GM19438 (cell line): Measurements from ENCODE around the gene RDH12.
A peak's percentile ranks its signal among the peaks of the same experiment; 100 is the strongest.
"Not testable (repeated sequence)": the region's sequence is repeated elsewhere in the genome, so short reads cannot be mapped to it uniquely, and the experiment has no call there.

Experiments used
- ATAC-seq: cut with Tn5 transposase; IDR thresholded peaks from one replicate; pipeline ENCODE4 v1.9.1; 2021; ENCODE audit warnings: low read depth; ENCODE audit not compliant: unreplicated experiment

RDH12 gene

DNA sequence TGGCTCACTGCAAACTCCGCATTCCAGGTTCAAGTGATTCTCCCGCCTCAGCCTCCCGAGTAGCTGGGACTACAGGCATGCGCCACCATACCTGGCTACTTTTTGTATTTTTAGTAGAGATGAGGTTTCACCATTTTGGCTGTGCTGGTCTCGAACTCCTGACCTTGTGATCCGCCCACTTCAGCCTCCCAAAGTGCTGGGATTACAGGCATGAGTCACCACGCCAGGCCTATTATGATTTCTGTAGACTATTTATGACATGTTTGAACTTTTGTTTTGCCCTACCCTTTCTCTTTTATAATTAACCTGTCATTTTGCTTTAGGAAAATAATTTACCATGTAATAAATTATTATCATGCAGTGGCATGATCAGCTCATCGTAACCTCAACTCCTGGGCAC is at the start of gene RDH12:
TSS of gene RDH12 (plus strand) at position 395 of the 400 bp plus-strand sequence. CDS start 20,757 bp downstream, outside the sequence.
- ATAC-seq: not testable (repeated sequence)

DNA sequence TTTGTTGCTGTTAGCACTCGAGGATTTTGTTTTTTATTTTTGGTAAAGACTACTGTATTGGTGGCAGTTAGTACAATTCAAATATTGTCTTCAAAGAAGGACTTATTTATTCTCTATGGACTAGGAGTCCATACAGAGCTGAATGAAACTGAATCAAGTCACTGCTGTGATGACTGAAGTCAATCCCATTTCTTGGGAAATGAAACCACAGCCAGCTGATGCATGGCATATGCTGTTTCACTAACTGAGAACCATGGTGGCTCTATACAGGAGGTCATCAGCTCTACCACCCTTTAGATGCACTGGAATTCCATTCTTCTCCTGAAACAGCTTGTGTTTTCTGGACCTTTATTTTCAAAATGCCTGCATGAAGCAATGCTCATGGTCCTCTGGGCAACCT is 49.5 kb upstream of the RDH12 start:
- ATAC-seq: no peak

DNA sequence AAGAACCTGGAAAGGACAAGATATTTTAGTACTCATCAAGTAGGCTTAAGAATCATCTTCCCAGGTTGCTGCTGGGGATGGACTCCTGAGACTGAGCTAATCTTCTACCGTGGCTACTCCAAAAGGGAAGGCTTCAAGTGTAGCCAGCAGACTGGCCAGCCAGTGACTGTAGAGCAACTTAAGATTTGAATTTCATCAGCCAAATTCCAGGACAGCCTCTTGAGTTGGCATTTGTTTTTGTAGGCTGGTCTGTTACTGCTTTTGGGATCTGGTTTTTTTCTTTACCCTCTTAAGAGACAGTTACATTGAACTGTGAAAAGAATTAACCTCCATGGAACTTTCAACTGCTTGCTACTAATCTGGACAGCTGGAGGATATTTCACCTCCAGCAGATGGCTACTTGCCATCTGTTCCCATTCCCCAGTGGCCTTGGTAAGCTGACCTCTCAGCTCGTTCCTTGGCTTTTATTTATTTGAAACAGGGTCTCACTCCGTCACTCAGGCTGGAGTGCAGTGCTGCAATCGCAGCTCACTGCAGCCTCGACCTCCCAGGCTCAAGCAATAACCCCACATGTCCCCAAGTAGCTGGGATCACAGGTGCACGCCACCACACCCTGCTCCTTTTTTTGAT is 47.9 kb upstream of the RDH12 start:
- ATAC-seq: no peak

DNA sequence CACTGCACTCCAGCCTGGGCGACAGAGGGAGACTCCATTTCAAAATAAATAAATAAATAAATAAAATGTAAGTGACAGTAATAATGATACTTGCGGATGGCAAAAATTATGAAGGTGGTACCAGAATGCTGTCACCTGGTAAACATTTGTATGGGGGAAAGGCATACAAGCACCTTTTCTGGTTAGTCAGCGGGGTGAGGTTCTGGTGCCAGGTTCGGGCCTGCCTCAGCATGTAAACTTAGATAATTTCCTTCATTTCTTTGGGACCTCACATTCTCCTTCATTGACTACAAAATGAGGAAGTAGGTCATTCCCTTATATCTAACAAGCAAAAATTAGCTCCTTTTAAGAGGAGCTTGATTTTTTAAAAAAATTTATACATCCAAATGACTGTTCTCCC is 38.1 kb upstream of the RDH12 start:
- no peak for ATAC-seq

DNA sequence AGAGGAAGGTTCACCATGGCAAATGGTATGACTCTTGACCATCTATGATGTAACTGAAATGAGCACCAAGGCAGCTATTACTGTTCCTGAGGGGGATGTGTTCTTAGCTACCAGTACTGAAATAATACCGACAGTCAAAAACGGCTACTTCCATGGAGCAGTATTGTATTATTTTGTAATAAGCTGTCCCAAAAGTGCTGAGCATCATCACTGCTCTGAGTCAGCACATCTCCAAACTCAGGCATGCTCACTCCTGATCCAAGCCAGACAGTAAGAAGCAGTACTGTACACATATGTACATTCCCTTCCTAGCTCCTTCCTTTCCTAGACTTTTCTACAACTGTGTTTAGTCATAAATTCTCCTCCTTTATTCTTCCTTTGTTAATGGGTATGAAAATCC is 35.8 kb upstream of the RDH12 start:
- no peak for ATAC-seq

DNA sequence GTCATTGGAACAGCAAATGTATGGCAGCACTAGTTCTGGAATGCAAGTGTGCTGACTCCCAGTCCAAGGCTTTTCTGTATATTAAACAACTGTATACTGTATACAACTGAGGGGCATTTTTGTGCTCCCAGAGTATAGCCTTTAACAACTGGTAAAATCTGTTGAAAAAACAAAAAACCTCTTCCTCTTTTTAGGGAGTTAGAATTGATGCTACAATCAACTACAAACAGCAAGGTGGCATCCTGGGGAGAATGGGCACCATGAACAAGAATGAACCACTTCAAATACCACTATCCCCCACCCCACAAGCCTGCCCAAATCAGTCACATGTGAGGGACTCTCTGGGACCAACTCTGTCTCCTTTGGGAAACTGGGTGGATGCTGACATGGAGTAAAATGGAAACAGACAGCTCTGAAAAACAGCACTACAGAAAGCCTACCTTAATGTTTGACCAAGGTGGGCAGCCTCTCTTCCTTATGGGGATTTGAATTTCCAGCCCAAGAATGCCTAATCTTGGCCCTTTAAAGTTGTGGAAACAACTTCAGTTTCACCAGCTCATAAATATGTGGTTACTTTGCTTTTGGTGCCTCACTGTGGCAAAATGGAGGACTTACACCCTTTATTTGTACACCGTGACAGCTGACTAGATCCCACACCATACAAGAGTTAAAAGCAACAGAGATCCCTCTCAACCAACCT is 34.8 kb upstream of the RDH12 start:
- no peak for ATAC-seq

DNA sequence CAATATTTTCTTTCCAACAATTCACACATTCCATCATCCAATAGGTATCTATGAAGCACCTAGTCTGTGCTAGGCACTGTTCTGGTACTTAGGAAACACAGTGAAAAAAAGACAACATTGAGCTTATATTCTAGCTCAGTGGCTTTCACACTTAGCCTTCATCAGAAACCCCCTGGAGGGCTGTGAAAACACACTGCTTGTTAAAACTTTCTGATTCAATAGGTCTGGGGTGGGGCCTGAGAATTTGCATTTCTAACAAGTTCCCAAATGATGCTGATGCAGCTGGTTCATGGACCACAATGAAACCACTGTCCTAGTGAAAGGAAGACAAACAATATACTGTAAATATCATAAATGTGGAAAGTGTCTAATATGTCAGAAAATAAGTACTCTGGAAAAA is 33.1 kb upstream of the RDH12 start:
- ATAC-seq: no peak

DNA sequence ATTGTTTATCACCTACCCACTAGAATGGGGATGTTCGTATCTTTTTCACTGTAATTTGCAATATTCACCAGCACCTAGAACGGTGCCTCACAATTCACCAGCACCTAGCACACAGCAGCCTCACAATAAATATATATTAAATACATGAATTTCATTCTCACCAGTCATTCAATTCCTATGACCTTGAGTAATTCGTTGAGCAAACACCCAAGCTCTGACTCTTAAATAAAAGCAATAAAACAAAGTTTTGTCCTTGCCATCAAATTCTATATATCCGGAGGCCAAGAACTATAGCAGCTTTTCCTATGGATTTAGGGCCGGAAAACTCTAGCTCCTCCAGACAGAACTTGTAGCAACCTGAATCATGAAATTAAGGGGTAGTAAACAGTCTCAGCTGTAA is 28.2 kb upstream of the RDH12 start:
- no peak for ATAC-seq

DNA sequence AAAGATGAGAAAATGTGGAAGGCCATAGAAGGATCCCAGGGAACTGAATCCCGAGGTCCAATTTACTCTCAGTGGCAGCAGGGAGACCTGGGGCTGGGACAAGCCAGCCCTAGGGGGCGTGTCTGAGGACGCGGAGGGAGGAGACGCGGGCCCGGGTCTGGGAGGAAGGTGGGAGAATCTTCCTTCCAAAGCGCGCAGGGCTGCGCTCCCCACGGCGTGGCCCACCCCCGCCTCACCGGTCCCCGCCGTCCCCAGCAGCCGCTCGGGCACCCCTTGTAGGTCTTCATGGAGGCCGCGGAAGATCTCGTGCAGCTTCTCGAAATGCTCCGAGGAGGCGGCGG is 27.6 kb upstream of the RDH12 start:
- peak; percentile 47 for ATAC-seq

DNA sequence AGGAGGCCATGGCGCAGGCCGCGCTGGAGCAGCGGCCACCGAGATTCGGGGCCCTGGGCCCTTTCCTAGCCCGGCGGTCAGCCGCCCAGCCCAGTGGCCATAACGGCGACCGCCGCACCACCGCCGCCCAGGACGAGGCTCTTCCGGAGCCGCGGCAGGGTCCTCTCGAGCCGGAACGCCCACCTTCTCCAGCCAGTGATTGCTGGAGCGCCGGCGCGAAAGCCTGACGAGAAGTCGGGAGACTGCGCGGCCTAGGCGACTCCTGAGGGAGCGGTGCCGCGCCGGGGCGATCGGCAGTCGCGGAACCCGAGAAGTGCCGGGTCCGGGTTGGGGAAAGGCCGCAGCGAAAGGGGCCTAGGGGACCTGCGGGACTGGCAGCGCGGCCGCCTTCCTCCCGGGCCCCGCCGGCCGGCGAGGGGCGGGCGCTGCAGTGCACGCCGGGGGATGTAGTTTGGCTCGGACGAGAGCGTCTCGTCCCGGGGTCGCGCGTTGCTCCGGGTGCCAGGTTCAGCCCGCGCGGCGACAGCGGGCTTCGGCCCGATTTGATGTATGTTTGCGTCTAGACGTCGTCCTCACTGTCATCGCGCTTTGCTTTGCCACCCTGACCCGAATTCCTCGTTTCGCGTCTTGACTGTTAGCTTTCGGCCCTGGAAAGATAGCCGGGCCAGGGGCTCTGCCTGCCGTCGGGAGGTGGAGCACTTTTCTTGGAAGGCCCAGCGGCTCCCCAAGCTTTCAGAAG is 27.0 kb upstream of the RDH12 start, which contains the start of gene VTI1B:
TSS of gene VTI1B (minus strand) at position 153 of the 739 bp plus-strand sequence. CDS start at position 10, 143 bp downstream.
- ATAC-seq: peak; percentile 87

DNA sequence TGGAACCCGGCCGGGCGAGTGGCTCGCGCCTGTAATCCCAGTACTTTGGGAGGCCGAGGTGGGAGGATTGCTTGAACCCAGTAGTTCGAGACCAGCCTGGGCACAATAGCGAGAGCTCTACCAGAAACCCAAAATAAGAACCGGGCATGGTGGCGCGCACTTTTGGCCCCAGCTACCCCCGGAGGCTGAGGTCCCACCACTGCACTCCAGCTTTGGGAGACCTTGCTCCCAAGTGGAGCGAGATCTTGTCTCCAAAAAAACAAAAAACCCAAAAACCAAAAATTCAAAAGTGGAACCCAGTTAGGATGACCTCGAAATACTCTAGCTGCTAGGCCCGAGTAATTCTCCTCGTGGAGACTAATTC is 26.5 kb upstream of the RDH12 start:
- ATAC-seq: no peak

DNA sequence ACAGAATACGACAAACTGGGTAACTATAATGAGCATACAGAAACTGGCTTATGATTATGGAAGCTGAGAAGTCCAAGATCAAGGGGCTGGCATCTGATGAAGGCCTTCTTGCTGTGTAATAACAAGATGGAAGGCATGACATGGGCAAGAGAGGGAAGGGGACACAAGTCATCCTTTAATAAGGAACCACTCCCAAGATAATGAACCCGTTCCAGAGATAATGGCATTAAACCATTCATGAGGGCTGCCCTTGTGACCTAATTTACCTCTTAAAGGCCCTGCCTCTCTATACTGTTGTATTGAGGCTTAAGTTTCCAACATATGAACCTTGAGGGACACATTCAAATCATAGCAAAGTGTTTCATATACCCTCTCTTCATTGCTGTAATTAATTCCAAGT is 22.7 kb upstream of the RDH12 start:
- no peak for ATAC-seq

DNA sequence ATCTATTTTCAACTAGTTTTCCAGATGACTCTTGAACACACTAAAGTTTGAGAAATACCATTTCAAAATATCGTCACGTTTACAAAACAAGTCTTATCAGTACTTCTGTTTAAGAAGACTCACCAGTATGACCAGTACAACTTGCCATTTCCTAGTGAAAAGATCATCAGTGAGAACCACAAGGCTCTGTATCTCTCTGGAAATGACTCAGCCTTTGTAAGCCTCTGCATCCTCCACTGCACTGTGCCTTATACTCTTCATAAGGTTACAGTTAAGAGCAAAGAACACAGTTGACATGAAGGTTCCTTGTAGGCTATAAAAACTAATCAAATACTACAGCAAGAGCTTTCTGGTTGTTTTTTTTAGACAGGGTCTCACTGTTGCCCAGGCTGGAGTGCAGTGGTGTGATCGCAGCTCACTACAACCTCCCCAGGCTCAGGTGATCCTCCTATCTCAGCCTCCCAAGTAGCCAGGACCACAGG is 21.5 kb upstream of the RDH12 start:
- ATAC-seq: peak; percentile 97

DNA sequence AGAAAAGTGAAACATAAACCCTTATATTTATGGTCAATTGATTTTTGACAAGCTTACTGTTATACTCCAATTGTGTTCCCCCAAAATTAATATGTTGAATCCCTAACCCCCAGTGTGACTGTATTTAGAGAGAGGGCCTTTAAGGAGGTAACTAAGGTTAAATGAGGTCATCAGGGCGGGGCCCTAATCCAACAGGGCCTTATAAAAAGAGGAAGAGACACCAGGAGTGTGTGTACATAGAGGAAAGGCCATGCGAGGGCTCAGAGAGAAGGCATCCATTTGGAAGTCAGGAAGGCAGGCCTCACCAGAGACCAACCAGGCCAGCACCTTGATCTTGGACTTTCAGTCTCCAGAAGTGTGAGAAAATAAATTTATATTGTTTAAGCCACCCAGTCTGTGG is 20.7 kb upstream of the RDH12 start:
- ATAC-seq: no peak

DNA sequence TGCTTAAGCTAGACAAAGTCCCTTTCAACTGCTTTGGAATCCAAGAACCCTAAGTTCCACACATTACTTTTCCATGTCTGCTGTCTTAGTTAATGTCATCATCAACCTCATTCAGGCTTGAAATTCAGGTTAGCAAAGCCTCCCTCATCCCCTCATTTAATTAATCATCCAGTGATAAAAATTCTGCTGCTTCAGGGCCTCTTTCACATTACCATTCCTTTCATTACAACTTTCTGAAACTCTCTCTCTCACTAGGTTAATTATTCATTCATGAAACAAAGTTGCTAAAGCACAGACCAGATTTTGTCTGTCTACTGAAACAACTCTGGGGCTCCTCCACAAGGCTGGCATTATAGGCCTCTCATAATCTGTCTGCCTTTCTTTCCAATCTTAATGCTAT is 17.8 kb upstream of the RDH12 start:
- ATAC-seq: no peak

DNA sequence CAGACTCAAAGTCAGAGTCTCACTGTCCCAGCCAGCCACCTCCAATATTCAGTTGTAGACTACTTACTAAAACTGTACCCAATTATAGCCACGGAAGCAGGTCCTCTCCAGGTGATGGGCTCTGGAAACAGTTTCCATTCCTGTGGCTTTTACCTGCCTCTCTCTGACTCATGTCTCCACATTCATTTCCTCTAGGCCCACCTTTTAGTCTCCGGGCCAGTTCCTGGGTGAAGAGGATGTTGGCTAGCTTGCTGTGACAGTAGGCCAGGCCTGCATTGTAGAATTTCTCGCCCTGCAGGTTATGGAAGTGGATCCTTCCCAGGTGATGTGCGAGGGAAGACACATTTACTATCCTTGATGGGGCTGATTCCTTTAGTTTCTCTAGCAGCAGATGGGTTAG is 11.7 kb upstream of the RDH12 start:
- ATAC-seq: no peak

DNA sequence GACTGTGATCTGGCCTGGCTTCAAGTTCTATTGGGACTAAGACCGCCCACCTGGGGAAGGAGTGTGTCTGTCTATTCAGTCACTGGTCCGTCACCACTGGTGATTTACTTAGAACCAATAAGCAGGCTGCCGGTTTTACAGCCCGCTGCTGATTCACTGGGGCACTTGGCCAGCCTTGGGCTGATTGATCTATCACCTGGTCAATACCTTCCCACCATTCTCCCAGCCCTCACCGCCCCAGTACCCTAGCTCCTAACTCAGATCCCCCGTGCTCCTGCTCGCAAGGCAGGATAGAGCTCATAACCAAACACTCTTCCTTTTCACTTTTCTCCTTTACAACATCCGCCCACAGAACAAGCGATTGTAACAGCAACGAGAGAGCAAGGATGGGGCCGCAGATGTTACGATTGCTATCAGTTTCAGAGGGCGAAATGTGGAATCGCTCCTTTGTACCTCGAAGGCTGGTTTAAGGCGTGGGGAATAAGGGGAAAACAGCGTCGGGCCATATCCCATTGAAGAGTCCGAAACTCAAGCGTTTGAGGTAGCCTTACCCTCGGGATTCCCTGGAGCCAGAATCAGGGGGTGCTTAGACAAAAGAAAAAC is 6.8 kb upstream of the RDH12 start:
- peak; percentile 85 for ATAC-seq

DNA sequence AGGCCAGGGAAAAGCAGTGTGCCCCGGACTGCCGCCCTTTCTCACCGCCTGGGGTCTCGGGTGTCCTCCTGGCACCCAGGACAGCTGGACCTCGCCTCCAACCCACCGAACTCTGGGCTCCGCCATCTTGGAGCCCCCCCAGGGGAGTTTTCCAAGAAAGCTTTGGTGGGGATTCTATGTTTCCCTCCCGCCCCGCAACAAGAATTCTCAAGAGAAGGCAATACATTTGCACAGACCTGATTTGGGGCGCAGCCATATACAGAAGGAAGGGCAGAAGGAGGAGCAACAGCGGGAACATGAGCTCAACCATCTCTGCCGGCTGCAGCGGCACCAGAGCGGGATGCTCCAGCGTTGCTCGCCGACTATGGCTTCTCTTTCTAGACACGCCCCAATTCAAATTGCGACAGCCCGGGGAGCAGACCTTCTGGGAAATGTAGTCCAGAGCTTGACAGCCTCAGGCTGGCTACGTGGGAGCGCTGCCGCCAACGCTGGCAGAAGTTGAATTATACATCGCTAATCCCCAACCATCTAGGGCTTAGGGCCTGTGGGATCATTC is 6.2 kb upstream of the RDH12 start, which contains the start of gene RDH11:
TSS of gene RDH11 (minus strand) at position 371 of the 556 bp plus-strand sequence. CDS start at position 310, 61 bp downstream.
- peak; percentile 82 for ATAC-seq

DNA sequence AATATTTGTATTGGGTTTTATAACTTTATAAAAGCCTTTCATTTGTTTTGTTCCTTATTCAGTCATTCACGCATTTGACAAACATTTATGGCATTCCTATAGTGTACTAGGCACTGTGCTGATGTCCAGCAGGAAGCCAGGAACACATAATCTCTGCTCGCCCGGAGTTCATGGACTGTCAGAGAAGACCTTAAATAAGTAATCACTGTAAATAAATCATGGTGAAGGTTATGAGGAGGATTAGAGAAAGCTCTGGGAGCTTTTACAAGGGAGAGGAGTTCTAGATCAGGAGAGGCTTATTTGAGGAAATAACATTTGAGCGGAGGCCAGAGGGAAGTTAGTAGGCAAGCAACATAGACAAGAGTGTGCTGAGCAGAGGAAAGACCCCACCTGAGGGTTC is 4.7 kb upstream of the RDH12 start:
- no peak for ATAC-seq

DNA sequence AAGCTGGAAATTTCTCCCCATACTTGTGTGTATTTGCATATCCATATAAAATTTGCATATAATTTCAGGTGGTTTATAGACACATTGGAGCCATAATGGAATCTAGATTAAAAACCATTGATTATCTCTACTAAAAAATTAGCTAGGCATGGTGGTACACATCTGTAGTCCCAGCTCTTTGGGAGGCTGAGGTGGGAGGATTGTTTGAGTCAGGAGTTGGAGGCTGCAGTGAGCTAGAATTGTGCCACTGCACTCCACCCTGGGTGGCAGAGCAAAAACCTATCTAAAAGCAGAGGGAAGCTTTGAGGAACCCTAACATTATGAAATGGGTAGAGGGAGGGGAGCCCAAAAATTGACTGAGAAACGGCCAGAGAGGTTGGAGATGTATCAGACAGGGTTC is 3.5 kb upstream of the RDH12 start:
- ATAC-seq: no peak

DNA sequence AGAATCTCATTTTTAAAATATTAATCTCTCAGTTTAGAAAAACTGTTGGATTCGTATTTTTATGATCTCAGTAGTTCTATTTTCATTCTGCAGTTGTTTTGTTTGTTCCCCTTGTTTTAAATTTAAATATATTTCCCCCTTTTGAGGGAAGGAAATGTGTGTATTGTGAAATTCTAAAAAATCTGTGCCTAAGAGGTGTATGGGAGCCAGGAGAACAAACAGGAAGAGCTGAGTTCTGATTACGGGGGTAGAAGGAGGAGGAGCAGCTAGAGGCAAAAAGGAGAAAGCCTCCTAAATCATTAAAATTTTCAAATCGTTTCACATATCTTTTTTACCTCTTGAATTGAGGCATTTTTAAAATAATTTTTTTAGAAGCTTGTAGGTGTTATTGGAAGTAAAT is 2.3 kb downstream of the RDH12 start:
- ATAC-seq: no peak
